Measurements from ENCODE around the gene BRSK2.

Gene BRSK2

DNA sequence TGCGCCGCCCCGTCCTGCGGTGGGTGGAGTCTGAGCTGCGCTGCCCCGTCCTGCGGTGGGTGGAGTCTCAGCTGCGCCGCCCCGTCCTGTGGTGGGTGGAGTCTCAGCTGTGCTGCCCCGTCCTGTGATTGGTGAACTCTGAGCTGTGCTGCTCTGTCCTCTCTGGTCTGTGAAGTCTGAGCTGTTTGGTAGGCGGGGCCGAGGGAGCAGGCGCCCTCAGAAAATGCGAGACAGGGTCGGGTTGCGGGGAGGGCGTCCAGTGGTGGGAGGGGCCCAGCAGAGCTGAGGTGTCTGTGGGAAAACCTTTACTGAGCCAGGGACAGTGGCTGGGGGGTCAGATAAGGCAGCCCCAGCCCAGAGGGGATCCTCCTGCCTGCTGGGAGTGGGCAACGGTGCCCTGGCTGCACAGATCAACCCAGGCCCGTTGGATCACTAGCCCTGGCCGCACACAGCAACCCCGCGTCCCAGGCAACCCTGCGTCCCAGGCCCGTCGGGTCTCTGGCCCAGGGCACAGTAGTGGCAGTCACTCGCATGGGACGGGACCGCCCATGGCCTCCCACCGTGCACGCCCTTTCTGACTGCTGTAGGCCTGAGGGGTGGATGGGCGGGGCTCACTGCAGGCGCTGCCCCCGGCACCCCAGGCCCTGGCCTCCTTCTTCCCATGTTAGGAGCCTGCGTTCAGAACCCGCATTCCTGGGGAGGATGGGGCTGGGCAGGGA is 22.8 kb downstream of the BRSK2 start:
- no peak for ATAC-seq
- TF ChIP-seq, protein P1, sequence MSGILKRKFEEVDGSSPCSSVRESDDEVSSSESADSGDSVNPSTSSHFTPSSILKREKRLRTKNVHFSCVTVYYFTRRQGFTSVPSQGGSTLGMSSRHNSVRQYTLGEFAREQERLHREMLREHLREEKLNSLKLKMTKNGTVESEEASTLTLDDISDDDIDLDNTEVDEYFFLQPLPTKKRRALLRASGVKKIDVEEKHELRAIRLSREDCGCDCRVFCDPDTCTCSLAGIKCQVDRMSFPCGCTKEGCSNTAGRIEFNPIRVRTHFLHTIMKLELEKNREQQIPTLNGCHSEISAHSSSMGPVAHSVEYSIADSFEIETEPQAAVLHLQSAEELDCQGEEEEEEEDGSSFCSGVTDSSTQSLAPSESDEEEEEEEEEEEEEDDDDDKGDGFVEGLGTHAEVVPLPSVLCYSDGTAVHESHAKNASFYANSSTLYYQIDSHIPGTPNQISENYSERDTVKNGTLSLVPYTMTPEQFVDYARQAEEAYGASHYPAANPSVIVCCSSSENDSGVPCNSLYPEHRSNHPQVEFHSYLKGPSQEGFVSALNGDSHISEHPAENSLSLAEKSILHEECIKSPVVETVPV (CRISPR knock-in tag; IDR thresholded peaks at IDR 0.05), result no peak
- TF ChIP-seq ARNTL (CRISPR knock-in tag; IDR thresholded peaks at IDR 0.05; ENCODE audit: borderline replicate concordance, low read depth) (no peak), ZNF70 (CRISPR knock-in tag; IDR thresholded peaks at IDR 0.05) (no peak), CSDC2 (CRISPR knock-in tag; IDR thresholded peaks at IDR 0.05) (no peak), ZC3H10 (CRISPR knock-in tag; IDR thresholded peaks at IDR 0.05) (no peak), ZFP30 (CRISPR knock-in tag; IDR thresholded peaks at IDR 0.05) (no peak), PPARA (CRISPR knock-in tag; IDR thresholded peaks at IDR 0.05; ENCODE audit: borderline replicate concordance) (no peak), ZNF8 (CRISPR knock-in tag; IDR thresholded peaks at IDR 0.05) (no peak), ZFP3 (CRISPR knock-in tag; IDR thresholded peaks at IDR 0.05) (no peak), RARB (CRISPR knock-in tag; IDR thresholded peaks at IDR 0.05) (no peak), TOX (CRISPR knock-in tag; IDR thresholded peaks at IDR 0.05; ENCODE audit: borderline replicate concordance) (no peak), ISL1 (CRISPR knock-in tag; IDR thresholded peaks at IDR 0.05) (no peak), ESRRG (CRISPR knock-in tag; IDR thresholded peaks at IDR 0.05) (no peak), TCF4 (CRISPR knock-in tag; IDR thresholded peaks at IDR 0.05; ENCODE audit: borderline replicate concordance) (no peak)
- TF ChIP-seq, protein P2, sequence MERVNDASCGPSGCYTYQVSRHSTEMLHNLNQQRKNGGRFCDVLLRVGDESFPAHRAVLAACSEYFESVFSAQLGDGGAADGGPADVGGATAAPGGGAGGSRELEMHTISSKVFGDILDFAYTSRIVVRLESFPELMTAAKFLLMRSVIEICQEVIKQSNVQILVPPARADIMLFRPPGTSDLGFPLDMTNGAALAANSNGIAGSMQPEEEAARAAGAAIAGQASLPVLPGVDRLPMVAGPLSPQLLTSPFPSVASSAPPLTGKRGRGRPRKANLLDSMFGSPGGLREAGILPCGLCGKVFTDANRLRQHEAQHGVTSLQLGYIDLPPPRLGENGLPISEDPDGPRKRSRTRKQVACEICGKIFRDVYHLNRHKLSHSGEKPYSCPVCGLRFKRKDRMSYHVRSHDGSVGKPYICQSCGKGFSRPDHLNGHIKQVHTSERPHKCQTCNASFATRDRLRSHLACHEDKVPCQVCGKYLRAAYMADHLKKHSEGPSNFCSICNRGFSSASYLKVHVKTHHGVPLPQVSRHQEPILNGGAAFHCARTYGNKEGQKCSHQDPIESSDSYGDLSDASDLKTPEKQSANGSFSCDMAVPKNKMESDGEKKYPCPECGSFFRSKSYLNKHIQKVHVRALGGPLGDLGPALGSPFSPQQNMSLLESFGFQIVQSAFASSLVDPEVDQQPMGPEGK (CRISPR knock-in tag; IDR thresholded peaks at IDR 0.05; ENCODE audit: borderline replicate concordance), result no peak
- TF ChIP-seq, protein P3, sequence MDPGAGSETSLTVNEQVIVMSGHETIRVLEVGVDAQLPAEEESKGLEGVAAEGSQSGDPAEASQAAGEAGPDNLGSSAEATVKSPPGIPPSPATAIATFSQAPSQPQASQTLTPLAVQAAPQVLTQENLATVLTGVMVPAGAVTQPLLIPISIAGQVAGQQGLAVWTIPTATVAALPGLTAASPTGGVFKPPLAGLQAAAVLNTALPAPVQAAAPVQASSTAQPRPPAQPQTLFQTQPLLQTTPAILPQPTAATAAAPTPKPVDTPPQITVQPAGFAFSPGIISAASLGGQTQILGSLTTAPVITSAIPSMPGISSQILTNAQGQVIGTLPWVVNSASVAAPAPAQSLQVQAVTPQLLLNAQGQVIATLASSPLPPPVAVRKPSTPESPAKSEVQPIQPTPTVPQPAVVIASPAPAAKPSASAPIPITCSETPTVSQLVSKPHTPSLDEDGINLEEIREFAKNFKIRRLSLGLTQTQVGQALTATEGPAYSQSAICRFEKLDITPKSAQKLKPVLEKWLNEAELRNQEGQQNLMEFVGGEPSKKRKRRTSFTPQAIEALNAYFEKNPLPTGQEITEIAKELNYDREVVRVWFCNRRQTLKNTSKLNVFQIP (CRISPR knock-in tag; IDR thresholded peaks at IDR 0.05; ENCODE audit: borderline replicate concordance, low read depth), result no peak

DNA sequence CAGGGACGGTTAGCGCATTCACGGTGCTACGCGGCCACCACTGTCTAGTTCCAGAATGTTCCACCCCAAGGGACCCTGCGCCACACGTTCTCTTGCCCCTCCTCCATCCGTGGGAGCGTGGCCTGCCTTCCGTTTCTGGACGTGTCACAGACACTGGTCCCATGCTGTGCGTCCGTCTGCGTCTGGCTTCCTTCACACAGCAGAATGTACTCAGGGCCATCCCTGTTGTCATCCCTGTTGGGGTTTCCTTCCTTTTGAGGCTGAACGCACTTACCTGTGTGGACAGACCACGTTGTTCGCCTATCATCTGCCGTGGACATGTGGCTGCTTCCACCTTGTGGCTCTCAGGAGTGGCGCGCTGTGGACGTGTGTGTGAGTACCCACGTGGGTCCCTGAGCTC is 24.9 kb downstream of the BRSK2 start:
- no peak for ATAC-seq
- TF ChIP-seq, protein P3 (CRISPR knock-in tag; IDR thresholded peaks at IDR 0.05; ENCODE audit: borderline replicate concordance, low read depth), result no peak
- TF ChIP-seq, protein P4, sequence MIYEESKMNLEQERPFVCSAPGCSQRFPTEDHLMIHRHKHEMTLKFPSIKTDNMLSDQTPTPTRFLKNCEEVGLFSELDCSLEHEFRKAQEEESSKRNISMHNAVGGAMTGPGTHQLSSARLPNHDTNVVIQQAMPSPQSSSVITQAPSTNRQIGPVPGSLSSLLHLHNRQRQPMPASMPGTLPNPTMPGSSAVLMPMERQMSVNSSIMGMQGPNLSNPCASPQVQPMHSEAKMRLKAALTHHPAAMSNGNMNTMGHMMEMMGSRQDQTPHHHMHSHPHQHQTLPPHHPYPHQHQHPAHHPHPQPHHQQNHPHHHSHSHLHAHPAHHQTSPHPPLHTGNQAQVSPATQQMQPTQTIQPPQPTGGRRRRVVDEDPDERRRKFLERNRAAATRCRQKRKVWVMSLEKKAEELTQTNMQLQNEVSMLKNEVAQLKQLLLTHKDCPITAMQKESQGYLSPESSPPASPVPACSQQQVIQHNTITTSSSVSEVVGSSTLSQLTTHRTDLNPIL (CRISPR knock-in tag; IDR thresholded peaks at IDR 0.05; ENCODE audit: low read depth), result no peak

DNA sequence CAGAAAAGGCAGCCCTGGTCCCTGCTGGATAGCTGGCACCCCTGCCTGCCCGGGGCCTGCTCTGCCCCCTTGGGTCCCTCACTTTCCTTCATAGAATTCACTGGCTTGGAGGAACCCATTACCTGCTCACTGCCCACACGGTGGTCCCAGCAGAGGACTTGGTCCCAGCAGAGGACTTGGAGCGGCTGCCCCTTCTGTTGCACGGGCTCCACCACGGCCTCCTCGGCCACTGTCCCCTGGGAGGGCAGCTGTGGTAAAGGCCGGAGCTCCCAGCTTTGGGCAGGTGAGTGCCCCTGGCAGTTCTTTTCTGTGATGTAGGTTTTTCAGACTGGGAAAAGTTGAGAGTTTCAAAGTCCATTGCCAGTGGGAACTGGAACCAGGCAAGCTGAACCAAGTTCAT is 25.9 kb downstream of the BRSK2 start:
- no peak for ATAC-seq
- TF ChIP-seq, protein P2 (CRISPR knock-in tag; IDR thresholded peaks at IDR 0.05; ENCODE audit: borderline replicate concordance), result no peak
- TF ChIP-seq CSDC2 (CRISPR knock-in tag; IDR thresholded peaks at IDR 0.05) (no peak), ESRRG (CRISPR knock-in tag; IDR thresholded peaks at IDR 0.05) (no peak), GLIS3 (CRISPR knock-in tag; IDR thresholded peaks at IDR 0.05) (no peak), ZNF70 (CRISPR knock-in tag; IDR thresholded peaks at IDR 0.05) (no peak), ZNF8 (CRISPR knock-in tag; IDR thresholded peaks at IDR 0.05) (no peak), ZNF565 (CRISPR knock-in tag; conservative IDR thresholded peaks at IDR 0.05; ENCODE audit: low read depth) (no peak), PPARA (CRISPR knock-in tag; IDR thresholded peaks at IDR 0.05; ENCODE audit: borderline replicate concordance) (no peak), ARNTL (CRISPR knock-in tag; IDR thresholded peaks at IDR 0.05; ENCODE audit: borderline replicate concordance, low read depth) (no peak), ISL1 (CRISPR knock-in tag; IDR thresholded peaks at IDR 0.05) (no peak), RARB (CRISPR knock-in tag; IDR thresholded peaks at IDR 0.05) (no peak), ZFP30 (CRISPR knock-in tag; IDR thresholded peaks at IDR 0.05) (no peak), TOX (CRISPR knock-in tag; IDR thresholded peaks at IDR 0.05; ENCODE audit: borderline replicate concordance) (no peak)
- TF ChIP-seq, protein P4 (CRISPR knock-in tag; IDR thresholded peaks at IDR 0.05; ENCODE audit: low read depth), result no peak
- TF ChIP-seq, protein P3 (CRISPR knock-in tag; IDR thresholded peaks at IDR 0.05; ENCODE audit: borderline replicate concordance, low read depth), result no peak
- TF ChIP-seq, protein P1 (CRISPR knock-in tag; IDR thresholded peaks at IDR 0.05), result no peak

Data from SK-N-SH treated with all-trans-retinoic acid at 6 μM for 48 hours (cell line).